ENCODE measurements around the gene PIM3.

PIM3 gene

GRCh38 chr22:49926916-49927315, 33.7 kb upstream of the PIM3 start:
- no peak for DNase-seq
- intact Hi-C loops (cut with DNase I): loop anchor here (10.0 kb wide), 1 partner anchor 278 kb away; the partner anchor contains the start of gene SELENOO

DNA sequence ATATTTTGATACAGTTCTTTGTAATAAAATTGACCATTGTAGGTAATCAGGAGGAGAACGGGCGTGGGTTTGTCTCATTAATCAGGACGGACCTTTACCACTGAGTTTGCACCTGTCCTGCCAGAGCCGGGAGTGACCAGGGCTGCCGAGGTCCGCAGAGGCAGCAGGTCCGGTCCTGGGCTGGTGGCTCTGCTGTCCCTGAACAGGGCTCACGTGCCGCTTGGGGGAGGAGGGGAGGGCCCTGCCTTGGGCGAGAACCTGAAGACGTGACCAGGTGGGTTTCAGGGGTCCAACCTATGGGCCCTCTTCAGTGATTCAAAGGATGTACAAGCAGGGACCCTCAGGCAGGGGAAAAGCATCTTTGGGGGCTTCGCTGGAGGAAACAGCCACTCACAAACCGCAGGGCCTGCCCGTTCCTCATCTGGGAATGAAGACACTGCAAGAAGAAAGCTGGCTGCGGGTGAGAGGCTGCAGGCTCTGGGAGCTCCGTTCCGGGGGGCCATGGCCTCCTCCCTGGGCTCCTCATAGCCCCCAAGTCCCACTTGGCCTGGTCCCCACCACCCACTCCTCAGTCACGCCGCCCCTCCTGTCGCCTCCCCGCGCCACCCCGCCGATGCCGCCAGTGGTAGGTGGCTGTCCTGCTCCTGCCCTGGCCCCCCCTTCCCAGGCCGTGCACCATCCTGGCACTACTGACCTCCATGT, 32.9 kb upstream of the PIM3 start:
- intact Hi-C loops (cut with DNase I): loop anchor here (10.0 kb wide), 1 partner anchor 277 kb away; the partner anchor contains the start of gene SELENOO
- DNase-seq: no peak

DNA sequence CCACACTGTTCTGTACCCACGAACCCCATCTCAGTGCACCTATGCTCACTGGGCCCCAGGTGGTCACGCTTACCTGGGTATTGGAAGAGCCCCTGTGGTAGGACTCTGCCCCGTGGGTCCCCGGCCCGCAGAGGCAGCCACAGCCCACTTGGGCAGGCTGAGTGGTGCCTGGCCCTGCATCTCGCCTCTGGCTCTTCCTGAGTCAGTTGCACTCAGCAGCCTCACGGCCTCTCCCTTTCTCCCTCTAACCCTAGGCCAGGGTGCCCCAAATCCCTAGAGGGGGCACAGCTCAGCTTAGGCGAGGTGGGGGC, 32.4 kb upstream of the PIM3 start:
- no peak for DNase-seq
- intact Hi-C loops (cut with DNase I): loop anchor here (10.0 kb wide), 1 partner anchor 277 kb away; the partner anchor contains the start of gene SELENOO

- DNase-seq: no peak
- intact Hi-C loops (cut with DNase I): loop anchor here (1.0 to 10.0 kb wide), 2 partner anchors 102 to 276 kb away; partner anchors contain the start of gene SELENOO
Measured at GRCh38 chr22:49928555-49929210, 31.9 kb upstream of the PIM3 start.

- peak in 7 of 10 donors; percentile 42 to 93 (median 51) for DNase-seq
- intact Hi-C loops (cut with DNase I): loop anchor here (1.0 to 10.0 kb wide), 2 partner anchors 101 to 275 kb away; partner anchors contain the start of gene SELENOO
Measured at GRCh38 chr22:49929211-49929979, 31.2 kb upstream of the PIM3 start.

GRCh38 chr22:49929994-49930575, 30.5 kb upstream of the PIM3 start:
- peak in 1 of 10 donors; percentile 25 for DNase-seq

GRCh38 chr22:49930596-49931412, 29.8 kb upstream of the PIM3 start:
- DNase-seq: peak in 7 of 10 donors; percentile 44 to 95 (median 74)
- intact Hi-C loops (cut with DNase I): loop anchor here (2.0 to 5.0 kb wide), 2 partner anchors 36 to 62 kb away; no protein-coding TSS in a partner anchor

More at GRCh38 chr22:49929994-49930575, 30.5 kb upstream of the PIM3 start:
- intact Hi-C loops (cut with DNase I): loop anchor here (1.0 to 10.0 kb wide), 4 partner anchors 37 to 275 kb away; partner anchors contain the start of gene SELENOO

DNA sequence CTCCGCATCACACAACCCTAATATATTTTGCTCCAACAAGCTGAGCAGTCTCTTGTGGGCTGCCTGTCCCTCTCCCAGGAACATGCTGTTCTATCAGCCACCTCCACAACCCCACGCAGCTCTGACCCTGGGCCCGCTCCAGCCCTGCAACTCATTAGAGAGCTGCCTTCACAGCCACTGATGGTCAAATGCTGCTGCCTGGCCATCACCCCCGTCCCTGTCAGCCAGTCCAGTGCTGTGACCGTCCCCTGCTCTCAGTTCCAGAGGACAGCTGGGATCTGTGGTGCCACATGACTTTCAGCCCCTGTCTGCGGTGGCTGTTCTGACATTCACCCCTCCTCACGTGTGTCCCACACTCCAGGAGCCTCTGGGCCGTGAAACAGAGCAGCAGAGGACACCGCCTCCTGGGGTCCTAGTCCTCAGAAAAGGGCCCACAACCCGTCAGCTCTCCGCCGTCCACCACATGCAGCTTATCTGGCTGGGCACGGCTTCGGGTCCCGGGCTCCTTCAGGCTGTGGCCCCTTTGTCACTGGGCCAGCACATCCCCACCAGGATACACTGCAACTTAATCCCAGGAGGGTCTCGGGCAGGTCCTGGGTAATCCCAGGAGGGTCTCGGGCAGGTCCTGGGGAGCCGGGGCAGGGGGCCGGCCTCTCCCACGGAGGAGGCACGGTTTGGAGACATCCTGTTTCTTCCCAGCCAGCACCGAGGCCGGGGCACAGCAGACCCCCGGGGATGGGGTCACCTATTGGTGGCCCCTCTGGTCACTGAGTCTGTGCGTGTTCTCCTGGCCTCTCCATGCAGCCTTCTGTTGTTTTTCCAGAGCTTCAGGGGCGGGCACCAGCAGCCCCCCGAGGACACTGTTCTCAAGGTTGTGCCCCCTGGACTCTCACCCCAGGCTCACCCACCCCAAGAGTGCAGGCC, 27.1 kb upstream of the PIM3 start:
- DNase-seq: peak in 8 of 10 donors; percentile 49 to 95 (median 64)
- intact Hi-C loops (cut with DNase I): loop anchor here (5.0 kb wide), 1 partner anchor 34 kb away; no protein-coding TSS in a partner anchor

DNA sequence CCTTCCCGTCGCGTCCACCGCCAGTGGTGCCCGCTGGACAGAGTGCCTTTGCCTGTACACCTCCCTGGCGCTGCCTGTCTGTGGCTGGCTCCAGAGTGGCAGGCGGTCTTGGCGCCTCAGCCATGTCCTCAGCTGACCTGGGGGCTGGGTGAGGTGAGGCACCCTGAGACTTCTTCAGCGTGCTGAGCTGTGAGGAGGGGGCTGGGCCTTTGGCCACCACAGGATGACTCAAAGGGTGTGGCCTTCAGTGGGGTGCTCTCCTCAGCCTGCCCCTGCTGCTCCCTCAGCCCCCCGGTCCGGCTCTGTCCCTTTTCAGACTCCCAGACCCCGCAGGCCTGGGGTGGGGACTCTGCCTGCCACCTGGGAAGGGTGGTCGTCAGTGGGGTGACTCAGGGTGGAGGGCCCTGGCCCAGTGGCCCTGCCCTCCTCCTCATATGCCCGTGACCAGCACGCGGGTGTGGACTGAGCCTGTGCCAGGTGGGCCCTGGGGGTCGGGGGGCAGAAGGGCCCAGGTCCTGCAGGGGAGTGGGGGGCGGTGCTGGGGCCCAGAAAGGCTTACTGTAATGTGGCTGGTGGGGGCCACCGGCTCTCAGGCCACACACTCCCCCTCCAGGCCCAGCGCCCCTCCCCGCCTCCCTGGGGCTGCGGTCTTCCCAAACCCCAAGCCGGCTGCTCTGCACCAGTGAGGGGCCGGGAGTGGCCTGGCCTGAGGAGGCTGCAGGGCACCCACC, 26.2 kb upstream of the PIM3 start:
- DNase-seq: peak in 5 of 10 donors; percentile 41 to 93 (median 47)
- intact Hi-C loops (cut with DNase I): loop anchor here (5.0 kb wide), 1 partner anchor 33 kb away; no protein-coding TSS in a partner anchor

- intact Hi-C loops (cut with DNase I): loop anchor here (5.0 kb wide), 1 partner anchor 32 kb away; no protein-coding TSS in a partner anchor
- peak in 8 of 10 donors; percentile 57 to 94 (median 70) for DNase-seq
Measured at GRCh38 chr22:49934891-49935557, 25.5 kb upstream of the PIM3 start.

GRCh38 chr22:49935561-49935960, 25.0 kb upstream of the PIM3 start:
- intact Hi-C loops (cut with DNase I): no loop called here
- DNase-seq: no peak

GRCh38 chr22:49936018-49936972, 24.3 kb upstream of the PIM3 start:
- DNase-seq: peak in 9 of 10 donors; percentile 40 to 95 (median 63)
- intact Hi-C loops (cut with DNase I): loop anchor here (1.0 kb wide), 1 partner anchor 57 kb away; no protein-coding TSS in a partner anchor

DNA sequence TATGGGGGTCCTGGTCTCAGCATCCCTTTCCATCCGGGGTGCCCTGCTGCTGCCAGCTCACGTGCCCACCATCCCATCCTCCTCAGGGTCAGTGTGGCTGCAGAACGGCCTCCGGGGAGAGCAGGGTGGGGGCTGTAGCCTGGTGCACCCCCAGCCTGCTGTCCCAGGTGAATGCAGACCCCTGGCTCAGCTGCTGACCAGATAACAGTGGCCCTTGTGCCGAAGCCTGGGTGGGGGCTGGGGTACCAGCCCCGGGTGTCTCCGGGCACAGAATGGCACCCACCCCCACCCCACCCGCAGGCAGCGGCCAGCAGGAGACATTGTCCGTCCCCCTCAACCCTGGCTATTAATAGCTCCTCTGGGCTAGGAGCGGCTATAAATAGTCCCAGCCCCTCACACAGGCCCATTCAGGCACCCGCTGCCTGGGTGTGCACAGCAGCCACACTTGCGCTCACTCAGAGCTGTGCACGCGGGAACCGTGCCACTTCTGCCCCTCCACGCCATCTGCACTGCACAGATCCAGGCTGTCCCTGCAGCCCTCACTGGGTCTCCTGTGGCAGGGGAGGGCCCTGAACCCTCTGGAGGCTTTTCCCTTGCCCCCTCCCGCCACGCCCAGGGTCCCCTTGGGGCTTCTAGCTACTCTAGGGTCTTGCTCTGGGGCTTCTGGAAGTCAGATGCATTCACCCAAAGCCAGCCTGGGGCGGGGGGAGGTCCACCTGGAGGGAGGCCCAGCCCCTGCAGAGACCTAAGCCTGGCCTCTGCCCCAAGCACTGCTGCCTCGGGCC, 23.4 kb upstream of the PIM3 start:
- DNase-seq: peak in 9 of 10 donors; percentile 61 to 96 (median 83)
- intact Hi-C loops (cut with DNase I): loop anchor here (1.0 kb wide), 1 partner anchor 56 kb away; no protein-coding TSS in a partner anchor

DNA sequence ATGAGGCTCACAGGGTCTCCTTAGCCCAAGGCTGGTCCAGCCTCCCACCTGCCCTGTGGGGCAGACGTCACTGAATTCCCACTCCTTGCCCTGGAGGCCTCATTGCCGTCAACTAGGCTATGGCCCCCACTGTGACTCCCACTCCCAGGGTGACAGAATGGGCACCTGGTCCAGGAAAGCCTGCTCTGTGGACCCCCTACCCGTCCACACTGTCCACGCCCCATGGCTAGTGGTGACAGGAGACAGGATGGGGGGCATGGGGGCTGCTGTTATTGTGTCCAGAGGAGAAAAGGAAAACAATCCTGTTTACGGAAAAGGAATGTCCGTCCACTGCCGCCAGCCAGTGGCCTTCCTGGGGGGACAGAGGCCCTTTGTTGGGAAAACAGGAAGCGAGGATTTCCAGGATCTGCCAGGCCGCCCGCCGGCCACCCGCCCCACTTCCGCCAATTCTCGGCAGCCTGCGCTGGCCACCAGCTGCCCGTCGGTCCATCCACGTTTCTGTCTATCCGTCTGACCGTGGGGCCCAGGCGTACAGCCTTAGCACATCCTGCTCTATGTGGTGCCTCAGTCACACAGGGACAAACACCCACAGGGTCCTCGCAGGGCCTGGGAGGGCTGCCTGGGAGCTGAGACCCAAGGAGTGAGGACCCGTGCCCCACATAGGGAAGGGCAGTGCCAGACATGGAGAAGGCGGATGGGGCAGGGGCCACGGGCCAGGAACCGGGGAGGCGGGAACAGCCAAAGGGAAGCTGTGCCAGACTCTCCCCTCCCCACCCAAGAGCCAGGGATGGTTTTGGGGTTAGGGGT, 22.6 kb upstream of the PIM3 start:
- intact Hi-C loops (cut with DNase I): no loop called here
- DNase-seq: peak in 8 of 10 donors; percentile 54 to 95 (median 72)

All from posterior cingulate gyrus (tissue), 11 donors.